HG02759 (cell line): ENCODE results near the gene MMD2.
"Not testable (repeated sequence)": the region's sequence is repeated elsewhere in the genome, so short reads cannot be mapped to it uniquely, and the experiment has no call there.

Source experiments
- ATAC-seq: cut with Tn5 transposase; IDR thresholded peaks from one replicate; pipeline ENCODE4 v1.9.1; 2021; ENCODE audit warnings: mild to moderate bottlenecking, moderate library complexity; ENCODE audit not compliant: unreplicated experiment

The MMD2 gene

DNA sequence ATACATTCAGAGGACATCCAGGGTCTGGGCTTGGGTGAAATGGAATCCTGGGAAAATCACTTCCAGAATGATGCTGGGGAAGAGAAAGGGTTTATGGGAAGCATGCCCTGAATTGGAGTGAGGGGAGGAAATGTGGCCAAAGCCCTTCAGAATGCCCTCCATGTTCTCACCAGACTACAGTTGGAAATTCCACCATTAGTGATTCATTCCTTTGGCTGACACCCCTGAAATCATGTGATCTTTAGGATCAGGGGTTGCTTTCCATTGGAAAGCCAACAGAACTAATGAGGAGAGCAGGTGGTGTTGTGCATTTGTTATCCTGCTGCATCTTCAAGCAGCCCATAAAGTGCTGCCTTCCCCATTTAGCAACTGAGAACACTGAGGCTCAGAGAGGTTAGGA, 54.6 kb downstream of the MMD2 start:
- no peak for ATAC-seq

GRCh38 chr7:4895766-4896165, 63.2 kb downstream of the MMD2 start:
- ATAC-seq: no peak

DNA sequence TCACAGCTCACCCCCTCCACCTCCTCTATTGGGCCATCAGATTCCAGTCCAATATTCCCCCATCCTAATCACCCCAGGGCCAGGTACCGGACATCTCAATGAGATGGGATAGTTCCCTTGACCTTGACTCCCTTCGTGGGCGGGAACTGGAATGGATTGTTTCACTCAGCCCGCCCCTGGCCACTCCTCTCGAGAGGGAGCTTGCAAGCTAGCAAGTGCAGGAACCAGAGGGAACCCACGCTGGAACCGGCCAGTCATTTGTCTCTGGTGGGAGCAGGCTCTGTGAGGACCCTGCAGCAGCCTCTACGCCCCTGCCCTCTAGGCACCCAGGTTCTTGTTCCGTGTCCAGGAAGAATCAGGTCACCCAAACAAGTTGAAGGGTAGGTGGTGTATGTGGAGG, 64.5 kb downstream of the MMD2 start:
- ATAC-seq: no peak

DNA sequence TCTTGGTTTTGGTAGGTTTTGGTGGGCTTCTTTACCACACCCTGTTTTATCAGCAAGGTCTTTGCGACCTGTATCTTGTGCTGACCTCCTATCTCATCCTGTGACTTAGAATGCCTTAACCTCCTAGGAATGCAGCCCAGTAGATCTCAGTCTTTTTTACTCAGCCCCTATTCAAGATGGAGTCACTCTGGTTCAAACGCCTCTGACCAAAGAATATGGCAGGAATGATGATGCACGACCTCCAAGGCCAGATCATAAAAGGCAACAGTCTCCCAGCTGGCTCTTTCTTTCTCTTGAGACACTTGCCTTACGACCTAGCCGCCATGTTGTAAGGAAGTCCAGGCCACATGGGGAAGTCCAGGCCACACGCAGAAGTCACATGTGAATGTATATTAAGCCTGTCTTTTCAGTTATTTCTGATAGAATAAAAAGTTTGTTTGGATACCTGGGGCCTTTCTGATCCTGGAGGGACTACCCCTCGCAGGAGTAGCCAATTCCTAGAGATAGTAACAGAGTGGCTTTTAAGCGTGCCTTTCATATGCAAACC, 65.0 kb downstream of the MMD2 start:
- no peak for ATAC-seq

GRCh38 chr7:4893188-4893587, 65.8 kb downstream of the MMD2 start:
- not testable (repeated sequence) for ATAC-seq

- ATAC-seq: not testable (repeated sequence)
Measured at GRCh38 chr7:4891522-4891921, 67.5 kb downstream of the MMD2 start.

DNA sequence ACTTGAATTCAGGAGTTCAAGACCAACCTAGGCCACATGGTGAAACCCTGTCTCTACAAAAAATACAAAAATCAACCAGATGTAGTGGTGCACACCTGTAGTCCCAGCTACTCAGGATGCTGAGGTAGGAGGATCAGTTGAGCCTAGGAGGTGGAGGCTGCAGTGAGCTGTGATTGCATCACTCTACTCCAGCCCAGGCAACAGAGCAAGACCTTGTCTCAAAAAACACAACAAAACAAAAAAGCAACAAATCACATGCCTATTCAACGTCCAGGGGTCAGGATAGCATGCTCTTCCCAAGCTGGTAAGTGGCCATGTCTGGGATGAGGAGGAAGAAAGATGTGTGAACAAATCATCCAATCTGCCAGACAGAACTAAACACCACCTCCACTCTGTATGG, 69.3 kb downstream of the MMD2 start:
- no peak for ATAC-seq

DNA sequence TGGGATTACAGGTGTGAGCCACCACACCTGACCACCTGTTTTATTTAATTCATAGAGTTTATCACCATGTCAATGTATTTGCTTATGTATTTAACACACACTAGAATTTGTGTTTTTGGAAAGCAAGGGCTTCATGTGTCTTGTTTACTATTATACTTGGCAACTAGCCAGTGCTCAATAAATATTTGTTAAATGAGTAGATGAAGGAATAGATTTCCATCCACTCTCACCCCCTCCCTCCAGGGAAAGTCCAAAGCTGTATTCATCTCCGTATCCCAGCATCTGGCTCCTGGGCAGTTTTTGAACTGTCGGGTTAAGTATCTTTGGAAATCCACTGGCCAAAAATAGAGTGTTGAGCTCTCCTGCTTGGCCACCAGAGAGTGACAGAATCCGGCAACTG, 70.8 kb downstream of the MMD2 start:
- no peak for ATAC-seq

DNA sequence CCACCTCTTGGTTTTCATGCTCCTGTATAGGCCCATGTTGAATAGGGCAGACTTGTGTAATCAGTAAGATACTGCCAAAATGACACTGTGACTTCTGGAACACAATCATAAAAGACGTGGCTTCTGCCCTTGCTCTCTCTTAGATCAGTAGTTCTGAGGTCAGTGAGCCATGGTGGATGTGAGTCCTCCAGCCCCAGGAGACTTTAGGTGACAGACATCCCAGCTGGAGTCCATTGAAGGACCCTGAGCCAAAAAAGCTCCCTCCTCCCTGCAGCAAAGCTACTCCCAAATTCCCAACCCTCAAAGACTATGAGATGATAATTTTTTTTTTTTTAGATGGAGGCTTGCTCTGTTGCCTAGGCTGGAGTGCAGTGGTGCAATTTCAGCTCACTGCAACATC, 72.3 kb downstream of the MMD2 start:
- ATAC-seq: no peak

GRCh38 chr7:4885317-4885807, 73.6 kb downstream of the MMD2 start:
- ATAC-seq: no peak

DNA sequence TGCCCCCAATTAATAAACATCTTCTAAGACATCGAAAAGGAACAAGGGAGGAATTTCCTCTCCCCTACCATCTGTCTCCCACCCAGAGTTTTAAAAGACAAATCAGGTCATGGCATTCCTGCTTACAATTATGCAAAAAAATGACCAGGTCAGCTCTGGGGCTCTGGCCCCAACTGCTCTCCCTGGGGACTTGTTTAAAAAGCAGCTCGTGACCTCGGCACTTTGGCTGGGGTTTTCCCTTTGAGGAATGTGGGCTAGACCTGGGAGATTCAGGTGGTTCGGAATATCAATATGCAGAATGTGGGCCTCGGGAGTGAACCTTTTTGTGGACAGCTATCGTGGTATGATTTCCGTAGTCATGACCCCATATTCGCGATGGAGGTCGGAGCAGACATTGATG, 74.8 kb downstream of the MMD2 start:
- ATAC-seq: no peak

GRCh38 chr7:4883372-4884144, 75.4 kb downstream of the MMD2 start, which contains the start of gene RADIL:
TSS of gene RADIL (minus strand) at chr7:4883716. CDS start at chr7:4878139, 5,577 bp downstream.
- peak; percentile 78 for ATAC-seq

DNA sequence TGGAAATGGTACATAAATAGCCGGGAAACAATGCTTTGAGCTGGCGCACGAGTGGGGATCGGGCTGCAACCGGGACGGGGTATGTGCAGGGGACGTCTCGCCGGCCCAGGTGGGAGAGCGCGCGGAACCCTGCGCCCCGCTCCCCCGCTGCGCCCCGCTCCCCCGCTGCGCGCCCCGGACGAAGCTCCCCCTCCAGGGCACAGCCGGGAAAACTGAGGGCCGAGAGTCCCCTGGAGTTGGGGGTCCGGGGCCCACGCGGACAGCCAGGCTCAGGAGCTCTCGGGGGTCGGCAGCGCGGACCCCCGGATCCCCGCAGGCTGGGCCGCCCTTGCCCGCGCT, 76.0 kb downstream of the MMD2 start:
- no peak for ATAC-seq

DNA sequence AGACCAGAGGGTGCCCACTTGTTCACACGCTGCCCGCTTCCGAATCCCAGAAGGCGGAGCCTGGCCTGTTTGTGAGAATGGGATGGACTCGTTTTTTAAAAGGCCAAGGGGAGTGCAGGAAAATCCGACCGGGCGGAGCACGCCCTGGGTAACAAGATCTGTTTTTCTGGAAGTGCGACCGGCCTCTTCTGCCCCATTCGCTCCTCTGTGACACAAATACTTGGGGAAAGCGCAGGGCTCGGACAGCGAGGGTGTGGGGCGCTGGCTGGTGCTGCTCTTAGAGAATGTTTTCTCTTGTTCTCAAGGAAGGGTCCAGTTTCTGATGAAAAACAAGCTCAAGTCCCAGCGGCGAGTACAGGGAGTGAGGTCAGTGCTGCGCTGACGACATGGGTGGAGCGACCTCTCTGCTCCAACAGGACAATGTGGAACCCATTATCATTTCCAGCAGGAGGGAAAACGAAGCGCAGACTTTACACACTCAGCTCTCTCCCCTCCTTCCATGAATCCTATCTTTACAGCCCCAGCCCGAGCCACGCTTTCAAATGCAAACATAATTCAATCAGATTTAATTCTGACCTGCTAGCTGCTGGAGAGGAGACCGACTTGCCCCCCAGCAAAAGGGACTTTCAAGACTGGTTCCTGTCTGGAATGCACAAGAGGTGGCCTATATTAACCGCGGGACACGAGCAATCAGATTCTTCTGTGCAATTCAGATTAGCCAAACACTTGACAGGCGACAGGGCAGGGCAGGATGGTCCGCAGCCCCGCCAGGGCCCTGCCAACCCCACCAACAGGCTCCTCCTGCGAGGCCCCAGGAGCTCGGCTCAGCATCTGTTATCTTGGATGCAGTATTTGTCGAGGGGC, 76.6 kb downstream of the MMD2 start:
- ATAC-seq: no peak

DNA sequence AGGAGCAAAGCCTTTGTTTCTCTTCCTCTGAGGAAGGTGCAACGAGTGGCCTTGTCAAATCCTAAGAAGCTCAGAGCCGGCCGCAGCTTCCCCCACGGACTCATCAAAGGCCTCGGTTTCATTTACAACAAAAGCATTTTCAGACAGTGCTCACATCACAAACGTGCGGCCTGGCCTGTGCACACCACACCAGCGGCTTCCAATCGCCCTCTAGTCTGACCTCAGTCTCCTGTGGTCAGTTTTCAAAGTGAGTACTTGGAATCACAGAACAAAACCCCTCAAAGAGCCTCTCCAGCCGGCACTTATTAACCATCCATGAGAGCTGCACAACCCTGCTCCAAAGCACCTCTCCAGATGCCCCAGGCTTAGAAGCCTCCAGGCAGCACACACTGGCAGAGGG, 78.8 kb downstream of the MMD2 start:
- no peak for ATAC-seq

- ATAC-seq: no peak
Measured at GRCh38 chr7:4879396-4880081, 79.4 kb downstream of the MMD2 start.

DNA sequence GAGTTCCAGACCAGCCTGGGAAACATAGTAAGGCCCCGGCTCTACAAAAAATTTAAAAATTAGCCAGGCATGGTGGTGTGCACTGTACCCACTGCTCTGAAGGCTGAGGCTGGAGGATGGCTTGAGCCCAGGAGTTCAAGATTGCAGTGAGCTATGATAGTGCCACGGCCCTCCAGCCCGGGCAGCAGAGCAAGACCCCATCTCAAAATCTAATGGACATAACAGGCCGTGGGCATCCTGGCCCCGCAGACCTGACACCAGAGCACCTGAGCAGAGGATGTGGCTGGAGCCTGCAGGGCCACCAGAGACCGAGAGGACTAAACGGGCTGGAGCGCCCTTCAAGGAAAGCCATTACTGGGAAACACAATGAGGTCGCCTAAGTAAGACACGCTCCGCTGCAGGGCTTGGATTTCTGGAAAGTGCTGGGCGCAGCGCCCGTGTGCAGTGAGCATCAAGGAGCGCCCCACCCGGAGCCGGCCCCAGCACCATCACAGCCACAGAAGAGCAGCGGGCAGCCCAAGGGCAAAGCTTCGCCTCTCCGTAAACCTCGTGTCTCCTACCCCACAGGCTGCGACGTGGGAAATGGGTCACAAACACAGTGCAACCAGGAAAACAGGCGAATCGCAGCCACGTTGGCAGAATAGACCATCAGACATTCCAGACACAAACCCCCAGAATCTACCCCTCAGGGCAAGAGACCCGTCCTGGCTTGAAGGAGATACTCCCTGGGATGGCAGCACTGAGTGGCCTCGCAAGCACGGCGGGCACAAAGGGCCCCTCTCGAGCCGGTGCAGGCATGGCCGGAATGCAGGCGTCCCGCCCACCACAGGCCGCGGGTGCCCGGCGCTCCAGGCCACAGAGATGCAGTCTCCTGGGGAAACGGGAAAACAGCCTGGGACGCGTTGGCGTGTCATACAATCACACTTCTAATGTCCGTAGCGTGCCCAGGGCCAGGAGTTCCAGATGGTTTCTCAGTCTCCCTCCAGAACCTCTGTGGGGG, 80.4 kb downstream of the MMD2 start:
- no peak for ATAC-seq

- ATAC-seq: no peak
Measured at GRCh38 chr7:4876586-4876985, 82.4 kb downstream of the MMD2 start.

DNA sequence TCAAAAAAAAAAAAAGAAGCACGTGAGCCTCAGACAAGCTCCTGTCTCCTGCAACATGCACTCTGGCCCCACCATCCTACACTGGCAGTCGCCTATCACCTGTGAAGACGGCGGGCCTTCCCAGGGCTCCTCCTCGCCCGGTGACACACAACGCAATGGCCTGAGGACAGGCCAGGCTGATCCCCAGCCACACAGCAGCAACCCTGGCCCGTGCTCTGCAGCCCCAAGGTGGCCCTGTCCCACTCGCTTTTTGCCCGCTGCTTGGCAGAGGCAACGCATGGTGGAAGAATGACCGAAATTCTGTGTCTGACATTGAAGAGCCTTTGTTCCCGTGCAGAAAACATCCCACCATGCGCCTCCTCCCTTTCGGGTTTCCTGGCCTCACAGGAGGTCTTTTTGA, 83.6 kb downstream of the MMD2 start:
- no peak for ATAC-seq
